Measurements from ENCODE around the gene PKIG.

Gene PKIG

GRCh38 chr20:44648068-44648467 lies 65.7 kb downstream of the PKIG start:
- DNase-seq (ENCODE audit: low read depth), result no peak
- no peak overlapping the region for H3K4me3 ChIP-seq (ENCODE audit: low read depth, low read length)

DNA sequence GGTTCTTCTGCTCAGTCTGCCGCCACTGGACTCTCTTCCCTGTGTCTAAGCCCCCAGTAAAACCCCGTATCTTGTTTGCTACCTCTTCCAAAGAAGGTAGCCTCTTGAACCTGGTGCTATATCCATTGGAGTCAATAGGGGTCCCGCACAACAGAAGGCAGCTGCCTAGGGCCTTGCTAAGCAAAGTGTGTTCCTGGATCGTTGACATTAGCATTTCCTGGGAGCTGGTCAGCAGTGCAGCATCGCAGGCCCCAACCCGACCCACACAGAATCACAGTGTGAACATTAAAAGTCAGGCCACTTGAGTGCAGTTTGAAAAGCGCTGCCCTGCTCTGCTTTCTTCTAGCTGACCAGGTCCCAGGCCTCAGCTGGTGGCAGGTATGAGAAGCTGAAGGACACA lies 66.2 kb downstream of the PKIG start:
- no peak for DNase-seq (ENCODE audit: low read depth)
- no peak overlapping the region for H3K4me3 ChIP-seq (ENCODE audit: low read depth, low read length)
- TF ChIP-seq, protein P1, sequence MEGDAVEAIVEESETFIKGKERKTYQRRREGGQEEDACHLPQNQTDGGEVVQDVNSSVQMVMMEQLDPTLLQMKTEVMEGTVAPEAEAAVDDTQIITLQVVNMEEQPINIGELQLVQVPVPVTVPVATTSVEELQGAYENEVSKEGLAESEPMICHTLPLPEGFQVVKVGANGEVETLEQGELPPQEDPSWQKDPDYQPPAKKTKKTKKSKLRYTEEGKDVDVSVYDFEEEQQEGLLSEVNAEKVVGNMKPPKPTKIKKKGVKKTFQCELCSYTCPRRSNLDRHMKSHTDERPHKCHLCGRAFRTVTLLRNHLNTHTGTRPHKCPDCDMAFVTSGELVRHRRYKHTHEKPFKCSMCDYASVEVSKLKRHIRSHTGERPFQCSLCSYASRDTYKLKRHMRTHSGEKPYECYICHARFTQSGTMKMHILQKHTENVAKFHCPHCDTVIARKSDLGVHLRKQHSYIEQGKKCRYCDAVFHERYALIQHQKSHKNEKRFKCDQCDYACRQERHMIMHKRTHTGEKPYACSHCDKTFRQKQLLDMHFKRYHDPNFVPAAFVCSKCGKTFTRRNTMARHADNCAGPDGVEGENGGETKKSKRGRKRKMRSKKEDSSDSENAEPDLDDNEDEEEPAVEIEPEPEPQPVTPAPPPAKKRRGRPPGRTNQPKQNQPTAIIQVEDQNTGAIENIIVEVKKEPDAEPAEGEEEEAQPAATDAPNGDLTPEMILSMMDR (IDR thresholded peaks at IDR 0.05; ENCODE audit: insufficient read depth, low read depth, low read length, missing control alignments), result no peak

More at GRCh38 chr20:44648068-44648467, 65.7 kb downstream of the PKIG start:
- TF ChIP-seq, protein P1 (IDR thresholded peaks at IDR 0.05; ENCODE audit: insufficient read depth, low read depth, low read length, missing control alignments), result no peak

- TF ChIP-seq, protein P1 (IDR thresholded peaks at IDR 0.05; ENCODE audit: insufficient read depth, low read depth, low read length, missing control alignments), result no peak
- no peak for DNase-seq (ENCODE audit: low read depth)
- no peak overlapping the region for H3K4me3 ChIP-seq (ENCODE audit: low read depth, low read length)
Observed at GRCh38 chr20:44649126-44649525, 66.7 kb downstream of the PKIG start.

GRCh38 chr20:44649976-44650375 lies 67.6 kb downstream of the PKIG start:
- TF ChIP-seq, protein P1 (IDR thresholded peaks at IDR 0.05; ENCODE audit: insufficient read depth, low read depth, low read length, missing control alignments), result no peak
- DNase-seq (ENCODE audit: low read depth), result no peak
- peak overlapping the region; percentile 81 for H3K4me3 ChIP-seq (ENCODE audit: low read depth, low read length)

- DNase-seq (ENCODE audit: low read depth), result peak; percentile 63
- H3K4me3 ChIP-seq (ENCODE audit: low read depth, low read length), result peak overlapping the region; percentile 81
- TF ChIP-seq, protein P1 (IDR thresholded peaks at IDR 0.05; ENCODE audit: insufficient read depth, low read depth, low read length, missing control alignments), result no peak
Observed at GRCh38 chr20:44650771-44651433, 68.5 kb downstream of the PKIG start.

DNA sequence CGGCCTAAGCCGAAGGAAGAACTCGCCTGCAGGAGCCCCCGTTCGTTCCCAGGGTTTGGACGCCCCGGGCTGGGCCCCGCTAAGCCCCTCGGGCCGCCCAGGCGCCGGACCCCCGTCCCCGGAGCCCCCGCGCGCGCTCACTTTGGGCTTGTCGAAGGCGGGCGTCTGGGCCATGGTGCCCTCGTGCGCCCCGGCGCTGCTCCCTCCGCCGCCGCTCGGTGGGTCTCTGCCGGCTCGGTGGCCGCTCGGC lies 69.0 kb downstream of the PKIG start:
- H3K4me3 ChIP-seq (ENCODE audit: low read depth, low read length), result peak overlapping the region; percentile 81
- TF ChIP-seq, protein P1 (IDR thresholded peaks at IDR 0.05; ENCODE audit: insufficient read depth, low read depth, low read length, missing control alignments), result no peak
- no peak for DNase-seq (ENCODE audit: low read depth)
